Lower leg skin (tissue), 3 donors: ENCODE data around the gene SAXO1.

Source experiments
- POLR2A ChIP-seq, 2 donors: fragments of 450-650 bp; IDR thresholded peaks; one replicate each; pipeline ENCODE4 v1.6.1; 2016 to 2017; ENCODE audit warnings: antibody characterized with exemption in 2 of 2, mild to moderate bottlenecking in 1 of 2, moderate library complexity in 1 of 2
- TF ChIP-seq, protein P1 (sequence below), 3 donors: fragments of 450-650 bp; IDR thresholded peaks; one replicate each; pipeline ENCODE4 v1.5.1; 2016; ENCODE audit warnings: antibody characterized with exemption in 3 of 3, mild to moderate bottlenecking in 3 of 3, moderate library complexity in 2 of 3

DNA sequence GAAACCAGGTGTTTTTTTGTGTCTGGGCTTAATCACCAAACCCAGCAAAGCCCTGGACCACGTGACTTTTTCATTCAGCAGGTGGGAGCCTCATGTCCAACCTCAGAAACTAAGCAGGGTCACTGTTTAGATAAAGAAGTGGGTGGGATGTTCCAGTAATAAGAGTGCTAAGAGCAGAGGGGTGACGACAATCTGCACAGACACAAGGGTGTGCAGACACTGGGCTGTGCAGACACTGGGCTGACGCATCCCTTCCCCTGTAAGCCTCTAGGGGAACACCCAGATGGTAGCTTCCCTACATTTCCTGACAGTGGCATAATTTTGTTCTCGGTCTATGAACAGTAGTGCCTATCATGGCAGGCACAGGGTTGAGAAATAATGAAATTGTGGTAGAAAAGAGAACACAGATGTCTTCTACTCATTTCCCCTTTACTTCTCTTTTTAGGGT, 85.1 kb downstream of the SAXO1 start:
- TF ChIP-seq POLR2A (IDR thresholded peaks at IDR 0.05), result no peak
- TF ChIP-seq, protein P1, sequence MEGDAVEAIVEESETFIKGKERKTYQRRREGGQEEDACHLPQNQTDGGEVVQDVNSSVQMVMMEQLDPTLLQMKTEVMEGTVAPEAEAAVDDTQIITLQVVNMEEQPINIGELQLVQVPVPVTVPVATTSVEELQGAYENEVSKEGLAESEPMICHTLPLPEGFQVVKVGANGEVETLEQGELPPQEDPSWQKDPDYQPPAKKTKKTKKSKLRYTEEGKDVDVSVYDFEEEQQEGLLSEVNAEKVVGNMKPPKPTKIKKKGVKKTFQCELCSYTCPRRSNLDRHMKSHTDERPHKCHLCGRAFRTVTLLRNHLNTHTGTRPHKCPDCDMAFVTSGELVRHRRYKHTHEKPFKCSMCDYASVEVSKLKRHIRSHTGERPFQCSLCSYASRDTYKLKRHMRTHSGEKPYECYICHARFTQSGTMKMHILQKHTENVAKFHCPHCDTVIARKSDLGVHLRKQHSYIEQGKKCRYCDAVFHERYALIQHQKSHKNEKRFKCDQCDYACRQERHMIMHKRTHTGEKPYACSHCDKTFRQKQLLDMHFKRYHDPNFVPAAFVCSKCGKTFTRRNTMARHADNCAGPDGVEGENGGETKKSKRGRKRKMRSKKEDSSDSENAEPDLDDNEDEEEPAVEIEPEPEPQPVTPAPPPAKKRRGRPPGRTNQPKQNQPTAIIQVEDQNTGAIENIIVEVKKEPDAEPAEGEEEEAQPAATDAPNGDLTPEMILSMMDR (IDR thresholded peaks at IDR 0.05), result no peak
